NCI-H2196 (cell line): ENCODE results near the gene EFNA3.
A peak's percentile ranks its signal among the peaks of the same experiment; 100 is the strongest.

Experiments used
- DNase-seq: peaks from one replicate; lab custom pipeline; 2025; ENCODE audit not compliant: unreplicated experiment; lab: John Stamatoyannopoulos, UW

The EFNA3 gene

DNA sequence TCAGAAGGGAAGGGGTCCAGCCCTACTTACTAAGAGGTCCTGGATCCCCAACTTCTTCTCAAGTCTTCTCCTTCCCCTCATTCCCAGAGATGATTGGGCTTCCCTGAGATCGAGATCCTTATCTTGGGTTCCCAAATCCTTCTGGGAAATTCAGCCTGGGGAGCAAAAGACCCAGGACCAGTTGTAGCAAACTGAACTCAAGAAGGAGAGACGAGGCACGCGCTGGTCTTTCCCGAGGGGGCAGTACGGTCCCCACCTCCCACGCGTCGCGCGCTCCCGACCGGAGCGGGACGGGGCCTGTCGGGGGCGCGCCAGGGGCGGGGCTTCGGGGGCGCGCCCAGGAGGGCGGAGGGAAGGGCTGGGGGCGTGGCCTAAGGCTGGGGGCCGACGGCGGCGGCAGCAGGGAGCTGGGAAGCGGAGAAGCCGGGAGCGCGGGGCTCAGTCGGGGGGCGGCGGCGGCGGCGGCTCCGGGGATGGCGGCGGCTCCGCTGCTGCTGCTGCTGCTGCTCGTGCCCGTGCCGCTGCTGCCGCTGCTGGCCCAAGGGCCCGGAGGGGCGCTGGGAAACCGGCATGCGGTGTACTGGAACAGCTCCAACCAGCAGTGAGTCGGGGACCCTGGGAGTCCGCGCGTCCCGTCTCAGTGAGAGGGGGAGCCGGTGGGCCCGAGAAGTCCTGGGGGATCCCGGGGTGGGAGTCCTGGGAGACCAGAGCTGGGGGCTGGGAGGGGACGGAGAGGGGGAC lies at the start of gene EFNA3:
Gene EFNA3, plus strand, starts transcription at position 369 of the 741 bp plus-strand sequence. Its CDS starts 105 bp downstream, at position 474.
- DNase-seq, result peak; percentile 77

- DNase-seq, result no peak
Observed at GRCh38 chr1:155029513-155030242, 49.0 kb upstream of the EFNA3 start.

- no peak for DNase-seq
Observed at GRCh38 chr1:155030243-155030795, 48.3 kb upstream of the EFNA3 start.

GRCh38 chr1:155030899-155031298 lies 47.7 kb upstream of the EFNA3 start:
- no peak for DNase-seq

DNA sequence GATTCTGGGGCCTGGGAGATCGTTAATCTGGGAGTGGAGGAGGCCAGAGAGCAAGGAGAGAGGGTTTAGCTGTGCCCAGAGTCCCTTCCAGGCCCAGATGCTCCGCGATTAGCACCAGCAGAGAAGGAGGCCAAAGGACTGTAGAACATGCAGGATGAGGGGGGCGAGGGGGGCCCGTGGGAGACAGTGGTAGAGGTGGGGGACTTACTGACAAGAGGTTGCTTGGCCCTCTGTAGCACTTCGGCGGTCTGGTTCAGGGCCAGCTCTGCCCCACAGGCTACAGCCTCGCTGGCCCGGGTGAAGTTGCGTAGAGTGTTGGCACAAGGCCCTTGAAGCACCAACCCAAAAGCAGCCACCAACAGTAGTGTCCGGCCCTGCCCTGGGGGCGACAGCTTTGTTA lies 45.8 kb upstream of the EFNA3 start:
- no peak for DNase-seq

DNA sequence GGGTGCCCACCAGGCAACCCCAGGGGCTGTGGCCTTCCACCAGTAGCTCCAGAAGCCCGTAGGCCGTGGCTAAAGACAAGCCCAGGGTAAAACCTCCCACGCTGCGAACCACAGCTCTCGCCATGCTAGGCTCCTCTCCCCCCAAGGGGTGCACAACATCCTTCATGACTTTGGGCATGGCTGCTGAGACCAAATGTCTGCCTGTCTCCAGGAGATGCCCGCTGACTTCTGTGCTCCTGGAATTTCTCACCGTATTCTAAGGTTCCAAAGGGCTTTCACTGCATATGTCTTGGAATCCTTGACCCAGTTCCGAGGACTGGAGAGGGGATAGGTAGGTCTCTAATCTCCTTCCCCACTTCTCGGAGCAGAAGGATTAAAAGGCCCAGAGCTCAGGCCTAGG lies 45.1 kb upstream of the EFNA3 start, which contains the start of the genes DCST1 and DCST2:
Gene DCST1, plus strand, starts transcription at position 301 of the 400 bp plus-strand sequence. CDS start 213 bp downstream, outside the sequence.
Gene DCST2, minus strand, starts transcription at position 258 of the 400 bp plus-strand sequence. Its CDS starts 80 bp downstream, at position 178.
- DNase-seq, result no peak

DNA sequence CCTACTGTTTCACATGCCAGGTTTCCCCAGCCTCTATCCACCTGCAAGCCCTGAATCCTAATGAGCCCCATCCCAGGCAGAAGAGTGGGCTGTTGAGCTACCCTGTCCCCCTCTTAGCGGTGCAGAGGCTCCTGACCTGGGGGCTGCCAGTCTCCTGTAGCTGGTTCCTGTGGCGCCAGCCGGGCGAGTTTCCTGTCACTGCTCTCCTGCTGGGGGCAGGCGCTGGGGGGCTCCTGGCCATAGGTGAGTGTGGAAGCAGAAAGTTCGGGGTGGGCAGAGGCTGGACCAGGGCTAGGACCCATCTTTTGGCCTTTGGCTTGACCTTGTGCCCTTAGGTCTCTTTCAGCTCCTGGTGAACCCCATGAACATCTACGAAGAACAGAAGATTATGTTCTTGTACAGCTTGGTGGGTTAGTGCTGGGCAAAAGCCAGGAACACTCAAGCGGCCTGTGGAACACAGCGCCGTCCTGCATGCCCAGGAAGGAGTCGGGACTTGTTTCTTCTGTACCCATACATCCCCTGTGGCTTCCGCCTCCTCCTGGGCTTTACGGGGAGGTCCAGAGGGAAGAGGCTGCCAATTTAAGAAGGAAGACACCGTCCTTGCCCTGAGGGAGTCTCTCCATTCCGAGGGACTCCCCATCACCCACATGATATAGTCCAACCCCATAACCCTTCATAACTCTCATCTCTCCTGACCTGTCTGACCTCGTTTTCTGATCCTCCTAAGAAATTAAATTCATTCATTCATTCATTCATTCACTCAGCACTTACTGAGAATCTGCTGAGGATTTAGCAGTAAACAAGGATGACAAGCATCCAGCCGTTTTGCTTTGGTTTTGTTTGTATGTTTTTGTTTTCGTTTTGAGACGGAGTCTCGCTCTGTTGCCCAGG lies 44.1 kb upstream of the EFNA3 start:
- no peak for DNase-seq

DNA sequence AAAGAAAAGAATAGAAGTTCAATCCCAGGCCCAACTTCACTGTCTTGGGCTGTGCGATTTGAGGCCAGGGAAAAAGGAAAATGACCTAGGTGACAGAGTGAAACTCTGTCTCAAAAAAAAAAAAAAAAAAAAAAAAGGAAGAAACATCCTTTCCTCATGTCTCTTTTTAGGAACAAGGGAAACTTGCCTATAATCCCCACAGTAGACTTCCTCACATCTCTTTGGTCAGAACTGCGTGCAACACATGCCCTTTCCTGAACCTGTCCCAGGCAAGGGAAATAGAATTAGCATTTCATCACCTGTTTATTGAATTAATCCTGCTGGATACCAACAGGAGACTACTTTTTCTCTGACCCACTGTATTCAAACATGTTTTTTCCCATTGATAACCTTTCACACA lies 42.7 kb upstream of the EFNA3 start:
- DNase-seq, result no peak

GRCh38 chr1:155037043-155037442 lies 41.6 kb upstream of the EFNA3 start:
- DNase-seq, result no peak

DNA sequence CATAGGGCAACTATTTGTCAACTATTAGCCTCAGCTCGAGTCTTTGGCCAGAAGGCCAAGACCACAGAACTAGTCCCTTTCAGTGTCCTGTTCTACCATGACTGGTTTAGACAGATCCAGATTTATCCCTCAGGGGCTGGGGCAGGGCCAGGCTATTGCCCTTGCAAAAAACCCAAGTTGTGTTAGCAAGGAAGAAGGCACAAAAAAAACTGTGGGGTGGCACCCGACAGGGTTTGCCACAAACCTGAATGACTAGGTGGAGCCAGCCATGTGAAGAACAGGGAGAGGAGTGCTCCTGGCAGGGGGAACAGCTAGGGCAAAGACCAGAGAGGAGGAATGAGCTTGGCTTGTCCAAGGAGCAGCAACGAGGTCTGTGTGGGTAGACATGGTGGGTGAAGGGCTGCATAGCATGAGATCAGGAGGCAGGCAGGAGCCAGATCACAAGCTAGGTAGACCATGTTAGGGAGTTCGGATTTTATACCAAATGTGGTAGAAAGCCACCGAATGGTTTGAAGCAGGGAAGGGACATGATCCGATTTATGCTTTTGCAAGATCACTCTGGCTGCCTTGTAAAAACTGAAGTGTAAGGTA lies 40.7 kb upstream of the EFNA3 start:
- no peak for DNase-seq

- no peak for DNase-seq
Observed at GRCh38 chr1:155038602-155039307, 39.9 kb upstream of the EFNA3 start.

GRCh38 chr1:155039308-155039669 lies 39.3 kb upstream of the EFNA3 start:
- DNase-seq, result no peak

DNA sequence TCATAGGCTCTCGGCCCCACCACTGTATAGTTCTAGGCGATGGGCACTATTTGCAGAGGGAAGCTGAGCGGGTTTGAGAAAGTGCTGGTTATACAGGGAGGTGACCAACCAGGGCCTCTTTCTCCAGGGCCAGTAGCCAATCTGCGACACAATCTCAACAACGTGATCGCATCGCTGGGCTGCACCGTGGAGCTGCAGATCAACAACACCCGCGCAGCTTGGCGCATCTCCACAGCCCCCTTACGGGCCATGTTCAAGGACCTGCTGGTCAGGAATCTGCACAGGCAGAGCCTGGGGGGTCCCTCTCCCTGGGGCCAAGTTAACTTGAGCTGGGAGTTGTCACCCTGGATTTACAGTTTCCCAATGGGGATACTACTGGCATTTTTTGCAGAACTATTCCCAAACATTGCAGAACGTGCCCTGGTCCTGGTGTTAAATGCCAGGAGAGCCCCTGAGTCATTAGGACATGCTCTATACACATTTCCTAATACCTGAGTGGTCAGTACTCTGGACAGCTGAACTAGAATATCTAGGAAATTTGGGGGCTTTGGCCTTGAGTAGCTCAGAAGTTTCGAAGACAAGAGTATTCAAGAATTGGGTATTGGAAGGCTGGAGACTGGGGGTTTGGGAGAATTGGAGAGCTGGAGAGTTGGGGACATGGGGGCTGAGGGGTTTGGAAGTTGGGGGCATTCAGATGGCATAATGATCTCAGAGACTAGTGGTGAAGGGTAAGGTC lies 38.1 kb upstream of the EFNA3 start:
- no peak for DNase-seq

DNA sequence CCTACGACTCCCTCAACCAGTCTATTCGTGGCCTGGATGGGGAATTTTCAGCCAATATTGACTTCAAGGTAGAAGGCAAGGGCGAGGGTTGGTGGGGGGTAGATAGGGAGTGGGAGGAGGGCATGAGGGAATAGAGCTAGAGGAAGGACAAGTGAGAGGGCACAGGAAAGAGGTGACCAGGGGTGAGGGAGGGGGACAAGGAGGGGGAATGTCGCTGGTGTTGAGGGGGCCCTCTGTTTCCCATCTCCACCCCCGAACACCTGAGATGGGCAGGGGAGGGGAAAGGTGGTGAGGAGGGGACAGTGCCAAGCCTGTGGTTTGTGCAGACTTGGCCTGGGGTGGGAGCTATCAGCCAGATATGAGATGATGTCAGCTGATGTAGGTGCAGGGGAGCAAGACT lies 35.8 kb upstream of the EFNA3 start:
- no peak for DNase-seq

DNA sequence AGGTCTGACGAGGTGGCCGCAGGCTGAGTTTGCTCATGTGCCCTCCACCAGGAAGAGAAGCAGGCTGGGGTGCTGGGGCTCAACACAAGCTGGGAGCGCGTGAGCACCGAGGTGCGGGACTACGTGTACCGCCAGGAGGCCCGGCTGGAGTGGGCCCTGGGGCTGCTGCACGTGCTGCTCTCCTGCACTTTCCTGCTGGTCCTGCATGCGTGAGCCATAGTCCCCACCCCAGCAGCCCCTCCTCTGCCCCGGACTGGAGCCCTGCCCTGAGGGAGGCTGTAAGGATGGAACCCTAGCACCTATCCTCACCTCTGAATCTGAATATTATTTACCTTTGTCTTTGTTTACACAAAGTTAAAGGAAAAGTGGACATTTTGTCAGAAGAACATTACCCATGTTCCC lies 35.3 kb upstream of the EFNA3 start:
- no peak for DNase-seq

DNA sequence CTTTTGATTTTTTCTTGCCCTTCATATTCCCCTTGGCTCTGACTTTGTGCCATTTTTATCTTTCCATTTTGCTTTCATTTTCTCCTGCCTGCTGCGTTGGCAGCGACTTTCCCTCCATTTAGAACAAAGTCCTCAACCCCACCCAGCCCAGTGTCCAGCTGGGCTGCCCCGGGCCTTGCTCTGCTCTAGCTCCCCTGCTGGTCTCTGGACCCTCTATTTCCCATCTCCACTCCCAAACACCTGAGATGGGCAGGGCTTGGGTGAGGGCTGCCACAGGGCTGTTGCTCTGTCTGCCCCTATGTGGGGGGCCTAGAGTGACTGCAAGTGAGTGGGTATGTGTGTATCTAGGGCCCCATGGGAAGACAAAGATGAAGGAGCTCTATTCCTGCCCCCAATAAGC lies 34.8 kb upstream of the EFNA3 start:
- DNase-seq, result no peak

GRCh38 chr1:155044365-155044764 lies 34.3 kb upstream of the EFNA3 start:
- no peak for DNase-seq

DNA sequence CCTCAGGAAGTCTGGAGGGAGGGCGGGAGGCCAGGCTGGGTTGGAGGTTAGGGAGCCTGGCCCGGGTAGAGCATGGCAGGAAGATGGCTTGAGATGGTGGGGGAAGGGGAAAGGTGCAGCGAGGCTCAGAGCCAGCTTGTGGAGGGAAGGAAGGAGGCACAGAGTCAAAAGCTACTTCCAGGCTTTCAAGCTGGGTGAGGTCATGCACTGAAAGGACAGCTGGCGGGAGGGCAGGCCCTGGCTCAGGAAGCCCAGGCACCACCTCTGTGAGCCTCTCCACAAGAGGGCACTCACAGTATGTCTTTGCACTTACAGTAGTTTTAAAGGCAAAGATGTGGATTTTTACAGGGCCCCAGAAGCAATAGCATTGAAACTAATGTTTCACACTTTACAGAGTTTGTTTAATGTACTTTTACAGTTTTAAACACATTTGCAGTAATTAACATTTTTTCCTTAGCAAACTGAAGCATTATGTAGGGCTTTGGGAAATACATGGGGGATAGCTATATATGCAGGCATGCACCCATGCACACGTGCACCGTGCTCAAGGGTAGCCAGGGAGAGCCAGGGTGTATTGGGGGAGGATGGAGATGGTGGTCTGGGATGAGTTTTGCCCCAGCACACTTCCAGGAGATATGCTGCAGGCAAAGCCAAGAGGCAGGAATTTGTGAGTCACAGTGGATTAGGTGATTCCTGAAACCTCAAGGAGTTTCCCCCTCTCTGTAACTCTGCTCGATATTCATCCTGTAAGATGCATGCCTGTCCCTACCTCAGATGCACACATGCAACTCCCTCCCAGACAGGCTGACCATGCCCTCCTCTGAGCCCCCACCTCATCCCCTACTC lies 33.6 kb upstream of the EFNA3 start:
- DNase-seq, result peak; percentile 92
